Keratinocyte (primary cell): Measurements from ENCODE around the gene MRGPRD.

Experiments
- CTCF ChIP-seq, 3 experiments: IDR thresholded peaks in 1 of 3; conservative IDR thresholded peaks in 1 of 3; optimal IDR thresholded peaks in 1 of 3; 2 replicates in 2 of 3; 3 replicates in 1 of 3; pipeline versions ENCODE3 to v1.5.1; 2011; ENCODE audit warnings: low read length in 3 of 3, mild to moderate bottlenecking in 3 of 3, moderate library complexity in 2 of 3, control low read depth in 1 of 3, inconsistent platforms in 1 of 3; ENCODE audit not compliant: insufficient read depth in 2 of 3; ENCODE audit errors: extremely low read depth in 1 of 3
- EZH2 ChIP-seq: IDR thresholded peaks from one replicate; pipeline ENCODE4 v1.6.1; 2012; ENCODE audit warnings: inconsistent platforms, mild to moderate bottlenecking, low read length, moderate library complexity

- TF ChIP-seq CTCF (optimal IDR thresholded peaks at IDR 0.05 in 1 of 3, IDR thresholded peaks at IDR 0.05 in 1 of 3, conservative IDR thresholded peaks at IDR 0.05 in 1 of 3; ENCODE audit: extremely low read depth in 1 of 3, insufficient read depth in 2 of 3, low read length in 3 of 3) (no peak), EZH2 (no peak)
Observed at GRCh38 chr11:69030301-69030700, 49.5 kb upstream of the MRGPRD start.
